GM23338 (cell line): Measurements from ENCODE around the gene OAS1. TPM values are rescaled to one million over a fixed set of nuclear protein-coding genes. Genes with fewer than 3 reads are reported as not detected.

Experiments used
- ATAC-seq: fragments of 200-7000 bp; cut with Tn5 transposase; 3 replicates; pipeline ENCODE4 v1.9.1; 2020
- DNase-seq: peaks from one replicate; pipeline ENCODE4 v3.0.0-alpha.2; 2015; ENCODE audit warnings: low spot score
- H2AFZ ChIP-seq: fragments of 200-600 bp; sonication (generic); 2 replicates; pipeline ENCODE4 v1.8.0; 2016; ENCODE audit warnings: antibody characterized with exemption, mild to moderate bottlenecking, moderate library complexity
- H3F3A ChIP-seq: fragments of 200-600 bp; sonication (generic); replicated peaks from 2 replicates; pipeline ENCODE4 v1.8.0; 2017; ENCODE audit warnings: antibody characterized with exemption, mixed run types, low read depth
- H3K27ac ChIP-seq: fragments of 200-600 bp; sonication (generic); 2 replicates; pipeline ENCODE4 v1.6.1; 2016; ENCODE audit warnings: low read depth
- H3K27me3 ChIP-seq: fragments of 200-600 bp; sonication (generic); 2 replicates; pipeline ENCODE4 v1.8.0; 2016; ENCODE audit warnings: mild to moderate bottlenecking, mixed run types, moderate library complexity; ENCODE audit not compliant: insufficient read depth
- H3K36me3 ChIP-seq: fragments of 200-600 bp; sonication (generic); 2 replicates; pipeline ENCODE4 v1.8.0; 2016; ENCODE audit warnings: mild to moderate bottlenecking; ENCODE audit not compliant: insufficient read depth
- H3K4me1 ChIP-seq: fragments of 200-600 bp; sonication (generic); 2 replicates; pipeline ENCODE4 v1.8.0; 2016; ENCODE audit warnings: mild to moderate bottlenecking, moderate library complexity; ENCODE audit not compliant: insufficient read depth
- H3K4me2 ChIP-seq: fragments of 200-600 bp; sonication (generic); 2 replicates; pipeline ENCODE4 v1.7.1; 2017; ENCODE audit warnings: mixed run types
- H3K4me3 ChIP-seq: fragments of 200-600 bp; sonication (generic); 2 replicates; pipeline ENCODE4 v1.6.1; 2016; ENCODE audit warnings: mixed run types
- H3K79me2 ChIP-seq: fragments of 200-600 bp; sonication (generic); replicated peaks from 2 replicates; pipeline ENCODE4 v1.8.0; 2017; ENCODE audit warnings: mild to moderate bottlenecking; ENCODE audit not compliant: insufficient read depth
- H3K9me2 ChIP-seq: fragments of 200-600 bp; sonication (generic); 2 replicates; pipeline ENCODE4 v1.8.0; 2017; ENCODE audit not compliant: insufficient read depth
- H4K20me1 ChIP-seq: fragments of 200-600 bp; sonication (generic); replicated peaks from 2 replicates; pipeline ENCODE4 v1.8.0; 2017; ENCODE audit warnings: mild to moderate bottlenecking; ENCODE audit not compliant: insufficient read depth
- H3K27ac Mint-ChIP-seq: 2 replicates; pipeline ENCODE4 v1.8.0; 2020; ENCODE audit warnings: inconsistent platforms, mild to moderate bottlenecking, moderate library complexity, mixed read lengths
- H3K27me3 Mint-ChIP-seq: 3 replicates; pipeline ENCODE4 v1.8.0; 2022; ENCODE audit warnings: low read depth, mild to moderate bottlenecking, moderate library complexity, mixed read lengths, inconsistent platforms; ENCODE audit not compliant: insufficient read depth, poor library complexity
- H3K36me3 Mint-ChIP-seq: 3 replicates; pipeline ENCODE4 v1.8.0; 2021; ENCODE audit warnings: low read depth, mild to moderate bottlenecking, inconsistent platforms, moderate library complexity, mixed read lengths
- H3K4me1 Mint-ChIP-seq: 3 replicates; pipeline ENCODE4 v1.8.0; 2020; ENCODE audit warnings: mild to moderate bottlenecking, inconsistent platforms, mixed read lengths
- H3K4me3 Mint-ChIP-seq: 3 replicates; pipeline ENCODE4 v1.8.0; 2021; ENCODE audit warnings: moderate library complexity, mild to moderate bottlenecking, inconsistent platforms, mixed read lengths
- H3K9me3 Mint-ChIP-seq: 3 replicates; pipeline ENCODE4 v1.8.0; 2020; ENCODE audit warnings: moderate library complexity, mild to moderate bottlenecking, inconsistent platforms, mixed read lengths
- CREB1 ChIP-seq: fragments of 250-450 bp; sonication (Bioruptor Pico); IDR thresholded peaks from 2 replicates; pipeline ENCODE4 v1.5.0; 2020; ENCODE audit warnings: low read depth, mild to moderate bottlenecking, moderate library complexity
- EZH2 ChIP-seq: fragments of 200-600 bp; sonication (generic); IDR thresholded peaks from one replicate; pipeline ENCODE4 v1.8.0; 2017; ENCODE audit warnings: antibody characterized with exemption, mild to moderate bottlenecking, low read depth; ENCODE audit not compliant: unreplicated experiment
- EZH2phosphoT487 ChIP-seq: fragments of 200-600 bp; sonication (generic); IDR thresholded peaks from one replicate; pipeline ENCODE4 v1.8.1; 2018; ENCODE audit warnings: antibody characterized with exemption; ENCODE audit not compliant: unreplicated experiment
- JUNB ChIP-seq: IDR thresholded peaks from one replicate; pipeline ENCODE4 v1.6.1; 2016; ENCODE audit warnings: antibody characterized with exemption; ENCODE audit not compliant: unreplicated experiment
- POLR2AphosphoS5 ChIP-seq: IDR thresholded peaks from 2 replicates; pipeline ENCODE4 v1.6.1; 2016; ENCODE audit warnings: antibody characterized with exemption, low read depth
- STAT1 ChIP-seq: IDR thresholded peaks from one replicate; pipeline ENCODE4 v1.6.1; 2016; ENCODE audit warnings: antibody characterized with exemption; ENCODE audit not compliant: unreplicated experiment
- ZNF114 ChIP-seq: fragments of 250-450 bp; sonication (Bioruptor Pico); IDR thresholded peaks from 2 replicates; pipeline ENCODE4 v1.5.0; 2020; ENCODE audit warnings: mild to moderate bottlenecking, moderate library complexity
- polyA plus RNA-seq: library from polyadenylated mRNA; unstranded; fragments of >200 nt; fragmentation: Nextera tagmentation; extraction: Ambion mirVana; gene quantifications from 2 replicates; pipeline ENCODE4 v1.2.1, GENCODE V29; 2016
- total RNA-seq: library from RNA; depleted of rRNA; stranded (reverse); fragments of >200 nt; shearing (Covaris generic); gene quantifications from 2 replicates; pipeline ENCODE4 v1.2.3, GENCODE V29; 2014
- TF ChIP-seq, protein P1 (sequence below): IDR thresholded peaks from 2 replicates; pipeline ENCODE4 v1.6.1; 2016; ENCODE audit warnings: antibody characterized with exemption
- TF ChIP-seq, protein P2 (sequence below), 2 experiments: fragments of 200-600 bp in 1 of 2; sonication (generic) in 1 of 2; conservative IDR thresholded peaks; 2 replicates each; pipeline versions ENCODE4 v1.5.1 to v1.6.1; 2016 to 2017; ENCODE audit warnings: antibody characterized with exemption in 2 of 2, low read depth in 2 of 2, mild to moderate bottlenecking in 2 of 2, moderate library complexity in 1 of 2
- TF ChIP-seq, protein P3 (sequence below): fragments of 250-450 bp; sonication (Bioruptor Pico); IDR thresholded peaks from 2 replicates; pipeline ENCODE4 v1.5.0; 2020; ENCODE audit warnings: mild to moderate bottlenecking, moderate library complexity

OAS1 gene
- total and polyA plus RNA-seq, 2 experiments from 2014 or later, result not detected

DNA sequence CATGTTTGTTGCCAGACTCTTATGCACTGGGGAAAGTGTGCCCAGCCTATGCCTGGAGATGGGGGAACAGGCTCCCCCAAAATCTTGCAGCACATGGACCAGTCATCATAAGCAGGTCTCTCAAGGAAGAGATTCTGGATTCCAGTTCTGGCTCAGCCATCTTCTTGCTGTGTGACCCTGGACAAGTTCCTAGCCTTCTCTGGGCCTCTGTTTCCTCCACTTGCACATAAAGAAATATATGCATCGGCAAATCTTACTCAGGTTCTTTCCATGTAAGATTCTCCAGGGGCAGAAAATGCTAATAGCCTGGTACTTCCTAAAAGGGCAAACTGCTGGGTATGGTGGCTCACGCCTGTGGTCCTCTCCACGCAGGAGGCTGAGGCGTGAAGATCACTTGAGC, 38.8 kb downstream of the OAS1 start:
- ATAC-seq (no peak), DNase-seq (no peak)
- Histone ChIP-seq H4K20me1 (no peaks in the 10 kb centered on the region), H3F3A (no peaks in the 10 kb centered on the region), H2AFZ (no peak overlapping the region), H3K79me2 (no peaks in the 10 kb centered on the region), H3K27me3 (no peaks in the 10 kb centered on the region), H3K4me2 (no peak overlapping the region), H3K9me2 (no peaks in the 10 kb centered on the region), H3K27ac (no peak overlapping the region), H3K4me3 (no peak overlapping the region), H3K36me3 (no peaks in the 10 kb centered on the region), H3K4me1 (no peaks in the 10 kb centered on the region)
- Mint-ChIP-seq H3K27me3 (peaks cover 2% of the 10 kb centered on the region), H3K4me1 (peaks cover 2% of the 10 kb centered on the region; the same call in 1 of the 3 replicates), H3K27ac (no peak overlapping the region), H3K9me3 (no peaks in the 10 kb centered on the region), H3K36me3 (no peaks in the 10 kb centered on the region), H3K4me3 (no peak overlapping the region)
- TF ChIP-seq, protein P1, sequence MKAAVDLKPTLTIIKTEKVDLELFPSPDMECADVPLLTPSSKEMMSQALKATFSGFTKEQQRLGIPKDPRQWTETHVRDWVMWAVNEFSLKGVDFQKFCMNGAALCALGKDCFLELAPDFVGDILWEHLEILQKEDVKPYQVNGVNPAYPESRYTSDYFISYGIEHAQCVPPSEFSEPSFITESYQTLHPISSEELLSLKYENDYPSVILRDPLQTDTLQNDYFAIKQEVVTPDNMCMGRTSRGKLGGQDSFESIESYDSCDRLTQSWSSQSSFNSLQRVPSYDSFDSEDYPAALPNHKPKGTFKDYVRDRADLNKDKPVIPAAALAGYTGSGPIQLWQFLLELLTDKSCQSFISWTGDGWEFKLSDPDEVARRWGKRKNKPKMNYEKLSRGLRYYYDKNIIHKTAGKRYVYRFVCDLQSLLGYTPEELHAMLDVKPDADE, result no peak
- no peak for TF ChIP-seq POLR2AphosphoS5
- no peak for TF ChIP-seq EZH2phosphoT487
- no peak for TF ChIP-seq JUNB

DNA sequence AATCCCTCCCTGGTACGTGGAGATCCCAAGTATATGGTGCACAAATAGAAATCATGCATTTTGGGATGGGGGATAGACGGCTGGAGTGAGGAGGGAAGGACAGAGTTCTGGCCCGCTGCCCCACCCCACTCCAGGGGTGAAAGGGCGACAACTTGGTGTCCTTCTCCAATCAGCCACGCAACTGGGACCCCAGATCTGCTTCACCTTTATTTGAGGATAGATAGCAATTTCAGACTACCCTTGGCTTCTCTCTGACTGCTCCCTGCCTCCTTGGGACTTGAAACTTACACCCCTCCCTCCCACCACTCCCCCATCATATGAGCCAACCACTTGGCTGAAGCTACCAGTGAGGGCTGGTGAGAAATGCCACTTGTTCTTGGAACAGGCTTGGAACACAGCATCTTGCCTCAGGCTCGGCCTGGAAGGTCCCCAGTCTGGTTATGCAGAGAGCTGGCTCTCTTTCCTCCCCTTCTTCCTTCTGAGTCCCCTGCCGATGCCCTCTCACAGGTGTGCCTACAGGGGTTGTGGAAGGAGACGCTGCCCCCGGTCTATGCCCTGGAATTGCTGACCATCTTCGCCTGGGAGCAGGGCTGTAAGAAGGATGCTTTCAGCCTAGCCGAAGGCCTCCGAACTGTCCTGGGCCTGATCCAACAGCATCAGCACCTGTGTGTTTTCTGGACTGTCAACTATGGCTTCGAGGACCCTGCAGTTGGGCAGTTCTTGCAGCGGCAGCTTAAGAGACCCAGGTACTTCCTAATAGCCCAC, 39.7 kb downstream of the OAS1 start:
- Mint-ChIP-seq H3K4me3 (no peak overlapping the region), H3K27ac (no peak overlapping the region), H3K9me3 (no peaks in the 10 kb centered on the region), H3K4me1 (peaks cover 2% of the 10 kb centered on the region; the same call in 1 of the 3 replicates), H3K36me3 (no peaks in the 10 kb centered on the region), H3K27me3 (peaks cover 2% of the 10 kb centered on the region)
- Histone ChIP-seq H3F3A (no peaks in the 10 kb centered on the region), H3K9me2 (no peaks in the 10 kb centered on the region), H3K4me3 (no peak overlapping the region), H3K27ac (no peak overlapping the region), H2AFZ (no peak overlapping the region), H4K20me1 (no peaks in the 10 kb centered on the region), H3K79me2 (no peaks in the 10 kb centered on the region), H3K4me2 (no peak overlapping the region), H3K4me1 (no peaks in the 10 kb centered on the region), H3K27me3 (no peaks in the 10 kb centered on the region), H3K36me3 (no peaks in the 10 kb centered on the region)
- ATAC-seq (no peak), DNase-seq (no peak)
- no peak for TF ChIP-seq ZNF114 (CRISPR knock-in tag)
- TF ChIP-seq, protein P2, sequence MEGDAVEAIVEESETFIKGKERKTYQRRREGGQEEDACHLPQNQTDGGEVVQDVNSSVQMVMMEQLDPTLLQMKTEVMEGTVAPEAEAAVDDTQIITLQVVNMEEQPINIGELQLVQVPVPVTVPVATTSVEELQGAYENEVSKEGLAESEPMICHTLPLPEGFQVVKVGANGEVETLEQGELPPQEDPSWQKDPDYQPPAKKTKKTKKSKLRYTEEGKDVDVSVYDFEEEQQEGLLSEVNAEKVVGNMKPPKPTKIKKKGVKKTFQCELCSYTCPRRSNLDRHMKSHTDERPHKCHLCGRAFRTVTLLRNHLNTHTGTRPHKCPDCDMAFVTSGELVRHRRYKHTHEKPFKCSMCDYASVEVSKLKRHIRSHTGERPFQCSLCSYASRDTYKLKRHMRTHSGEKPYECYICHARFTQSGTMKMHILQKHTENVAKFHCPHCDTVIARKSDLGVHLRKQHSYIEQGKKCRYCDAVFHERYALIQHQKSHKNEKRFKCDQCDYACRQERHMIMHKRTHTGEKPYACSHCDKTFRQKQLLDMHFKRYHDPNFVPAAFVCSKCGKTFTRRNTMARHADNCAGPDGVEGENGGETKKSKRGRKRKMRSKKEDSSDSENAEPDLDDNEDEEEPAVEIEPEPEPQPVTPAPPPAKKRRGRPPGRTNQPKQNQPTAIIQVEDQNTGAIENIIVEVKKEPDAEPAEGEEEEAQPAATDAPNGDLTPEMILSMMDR (conservative IDR thresholded peaks at IDR 0.05; ENCODE audit: low read depth in 2 of 2), result no peak
- no peak for TF ChIP-seq CREB1 (CRISPR knock-in tag)
- TF ChIP-seq STAT1, result no peak
- no peak for TF ChIP-seq JUNB
- TF ChIP-seq, protein P1, result no peak
- TF ChIP-seq, protein P3, sequence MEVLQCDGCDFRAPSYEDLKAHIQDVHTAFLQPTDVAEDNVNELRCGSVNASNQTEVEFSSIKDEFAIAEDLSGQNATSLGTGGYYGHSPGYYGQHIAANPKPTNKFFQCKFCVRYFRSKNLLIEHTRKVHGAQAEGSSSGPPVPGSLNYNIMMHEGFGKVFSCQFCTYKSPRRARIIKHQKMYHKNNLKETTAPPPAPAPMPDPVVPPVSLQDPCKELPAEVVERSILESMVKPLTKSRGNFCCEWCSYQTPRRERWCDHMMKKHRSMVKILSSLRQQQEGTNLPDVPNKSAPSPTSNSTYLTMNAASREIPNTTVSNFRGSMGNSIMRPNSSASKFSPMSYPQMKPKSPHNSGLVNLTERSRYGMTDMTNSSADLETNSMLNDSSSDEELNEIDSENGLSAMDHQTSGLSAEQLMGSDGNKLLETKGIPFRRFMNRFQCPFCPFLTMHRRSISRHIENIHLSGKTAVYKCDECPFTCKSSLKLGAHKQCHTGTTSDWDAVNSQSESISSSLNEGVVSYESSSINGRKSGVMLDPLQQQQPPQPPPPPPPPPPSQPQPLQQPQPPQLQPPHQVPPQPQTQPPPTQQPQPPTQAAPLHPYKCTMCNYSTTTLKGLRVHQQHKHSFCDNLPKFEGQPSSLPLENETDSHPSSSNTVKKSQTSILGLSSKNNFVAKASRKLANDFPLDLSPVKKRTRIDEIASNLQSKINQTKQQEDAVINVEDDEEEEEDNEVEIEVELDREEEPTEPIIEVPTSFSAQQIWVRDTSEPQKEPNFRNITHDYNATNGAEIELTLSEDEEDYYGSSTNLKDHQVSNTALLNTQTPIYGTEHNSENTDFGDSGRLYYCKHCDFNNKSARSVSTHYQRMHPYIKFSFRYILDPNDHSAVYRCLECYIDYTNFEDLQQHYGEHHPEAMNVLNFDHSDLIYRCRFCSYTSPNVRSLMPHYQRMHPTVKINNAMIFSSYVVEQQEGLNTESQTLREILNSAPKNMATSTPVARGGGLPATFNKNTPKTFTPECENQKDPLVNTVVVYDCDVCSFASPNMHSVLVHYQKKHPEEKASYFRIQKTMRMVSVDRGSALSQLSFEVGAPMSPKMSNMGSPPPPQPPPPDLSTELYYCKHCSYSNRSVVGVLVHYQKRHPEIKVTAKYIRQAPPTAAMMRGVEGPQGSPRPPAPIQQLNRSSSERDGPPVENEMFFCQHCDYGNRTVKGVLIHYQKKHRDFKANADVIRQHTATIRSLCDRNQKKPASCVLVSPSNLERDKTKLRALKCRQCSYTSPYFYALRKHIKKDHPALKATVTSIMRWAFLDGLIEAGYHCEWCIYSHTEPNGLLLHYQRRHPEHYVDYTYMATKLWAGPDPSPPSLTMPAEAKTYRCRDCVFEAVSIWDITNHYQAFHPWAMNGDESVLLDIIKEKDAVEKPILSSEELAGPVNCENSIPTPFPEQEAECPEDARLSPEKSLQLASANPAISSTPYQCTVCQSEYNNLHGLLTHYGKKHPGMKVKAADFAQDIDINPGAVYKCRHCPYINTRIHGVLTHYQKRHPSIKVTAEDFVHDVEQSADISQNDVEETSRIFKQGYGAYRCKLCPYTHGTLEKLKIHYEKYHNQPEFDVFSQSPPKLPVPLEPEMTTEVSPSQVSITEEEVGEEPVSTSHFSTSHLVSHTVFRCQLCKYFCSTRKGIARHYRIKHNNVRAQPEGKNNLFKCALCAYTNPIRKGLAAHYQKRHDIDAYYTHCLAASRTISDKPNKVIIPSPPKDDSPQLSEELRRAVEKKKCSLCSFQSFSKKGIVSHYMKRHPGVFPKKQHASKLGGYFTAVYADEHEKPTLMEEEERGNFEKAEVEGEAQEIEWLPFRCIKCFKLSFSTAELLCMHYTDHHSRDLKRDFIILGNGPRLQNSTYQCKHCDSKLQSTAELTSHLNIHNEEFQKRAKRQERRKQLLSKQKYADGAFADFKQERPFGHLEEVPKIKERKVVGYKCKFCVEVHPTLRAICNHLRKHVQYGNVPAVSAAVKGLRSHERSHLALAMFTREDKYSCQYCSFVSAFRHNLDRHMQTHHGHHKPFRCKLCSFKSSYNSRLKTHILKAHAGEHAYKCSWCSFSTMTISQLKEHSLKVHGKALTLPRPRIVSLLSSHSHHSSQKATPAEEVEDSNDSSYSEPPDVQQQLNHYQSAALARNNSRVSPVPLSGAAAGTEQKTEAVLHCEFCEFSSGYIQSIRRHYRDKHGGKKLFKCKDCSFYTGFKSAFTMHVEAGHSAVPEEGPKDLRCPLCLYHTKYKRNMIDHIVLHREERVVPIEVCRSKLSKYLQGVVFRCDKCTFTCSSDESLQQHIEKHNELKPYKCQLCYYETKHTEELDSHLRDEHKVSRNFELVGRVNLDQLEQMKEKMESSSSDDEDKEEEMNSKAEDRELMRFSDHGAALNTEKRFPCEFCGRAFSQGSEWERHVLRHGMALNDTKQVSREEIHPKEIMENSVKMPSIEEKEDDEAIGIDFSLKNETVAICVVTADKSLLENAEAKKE (CRISPR knock-in tag), result no peak
- TF ChIP-seq EZH2phosphoT487, result no peak
- TF ChIP-seq EZH2, result no peak
